Activated naive CD8-positive, alpha-beta T cell (primary cell): Measurements from ENCODE around the gene CCDC3.
"Not testable (repeated sequence)": the region's sequence is repeated elsewhere in the genome, so short reads cannot be mapped to it uniquely, and the experiment has no call there.

Experiments
- H3K27ac Mint-ChIP-seq: one replicate; pipeline ENCODE4 v1.8.0; 2021; ENCODE audit warnings: mixed read lengths
- H3K27me3 Mint-ChIP-seq: one replicate; pipeline ENCODE4 v1.8.0; 2021; ENCODE audit warnings: mixed read lengths
- H3K36me3 Mint-ChIP-seq: one replicate; pipeline ENCODE4 v1.8.0; 2021; ENCODE audit warnings: mixed read lengths
- H3K4me1 Mint-ChIP-seq: one replicate; pipeline ENCODE4 v1.8.0; 2021; ENCODE audit warnings: low read depth, mixed read lengths
- H3K4me3 Mint-ChIP-seq: one replicate; pipeline ENCODE4 v1.8.0; 2021; ENCODE audit warnings: mild to moderate bottlenecking, mixed read lengths
- H3K9me3 Mint-ChIP-seq: one replicate; pipeline ENCODE4 v1.8.0; 2021; ENCODE audit warnings: low read depth, mixed read lengths

CCDC3 gene

DNA sequence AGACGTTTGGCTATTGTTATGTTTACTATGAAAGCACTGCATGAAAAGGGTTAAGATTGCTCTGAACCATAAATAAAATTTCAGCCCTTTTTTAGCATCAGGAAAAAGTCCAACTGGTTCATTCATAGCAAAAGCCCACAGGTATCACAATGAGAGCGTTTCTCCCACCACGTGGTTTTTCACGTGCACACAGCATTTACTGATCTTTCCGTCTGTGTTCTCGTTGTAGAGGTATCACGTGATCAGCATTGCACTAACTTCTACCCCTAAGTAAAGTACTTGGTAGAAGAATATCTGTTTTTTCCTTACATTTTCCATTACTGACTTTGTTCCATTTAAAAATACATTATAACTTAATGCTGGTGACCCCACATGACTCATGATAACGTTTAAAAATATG is 17.8 kb upstream of the CCDC3 start:
- peaks cover under 1% of the 10 kb centered on the region for H3K36me3 Mint-ChIP-seq
- H3K27me3 Mint-ChIP-seq = peaks cover 9% of the 10 kb centered on the region
- no peak overlapping the region for H3K27ac Mint-ChIP-seq
- H3K9me3 Mint-ChIP-seq = peaks cover 14% of the 10 kb centered on the region
- no peak overlapping the region for H3K4me3 Mint-ChIP-seq
- H3K4me1 Mint-ChIP-seq = no peaks in the 10 kb centered on the region

DNA sequence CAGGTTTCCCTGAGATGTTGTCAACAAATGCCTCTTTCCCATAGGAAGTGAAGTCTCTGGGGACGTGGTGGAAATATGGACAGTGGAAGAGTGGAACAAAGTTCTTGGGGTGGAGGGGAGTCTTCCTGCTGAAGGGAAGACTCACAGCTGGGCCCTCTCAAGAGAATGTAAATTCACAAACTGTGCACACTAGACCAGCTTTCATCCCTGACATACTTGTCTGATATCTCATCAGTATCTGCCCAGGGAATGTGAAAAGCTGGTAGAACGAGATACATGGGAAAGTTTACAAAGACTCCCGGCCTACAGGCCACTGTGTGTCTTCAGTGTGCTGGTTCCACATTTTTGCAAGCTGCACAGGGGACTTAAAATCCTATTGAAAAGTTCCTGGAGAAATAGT is 16.7 kb upstream of the CCDC3 start:
- Mint-ChIP-seq H3K9me3 (peaks cover 12% of the 10 kb centered on the region), H3K4me3 (no peak overlapping the region), H3K27ac (no peak overlapping the region), H3K4me1 (no peaks in the 10 kb centered on the region), H3K36me3 (no peaks in the 10 kb centered on the region), H3K27me3 (peaks cover 9% of the 10 kb centered on the region)

GRCh38 chr10:13016886-13017285 is 15.4 kb upstream of the CCDC3 start:
- Mint-ChIP-seq H3K36me3 (no peaks in the 10 kb centered on the region), H3K27ac (no peak overlapping the region), H3K9me3 (peaks cover 12% of the 10 kb centered on the region)

GRCh38 chr10:13016426-13016825 is 14.9 kb upstream of the CCDC3 start:
- H3K9me3 Mint-ChIP-seq = peaks cover 10% of the 10 kb centered on the region
- H3K4me1 Mint-ChIP-seq = no peaks in the 10 kb centered on the region
- H3K27ac Mint-ChIP-seq = no peak overlapping the region
- no peak overlapping the region for H3K4me3 Mint-ChIP-seq
- peaks cover 10% of the 10 kb centered on the region for H3K27me3 Mint-ChIP-seq
- H3K36me3 Mint-ChIP-seq = no peaks in the 10 kb centered on the region

More at GRCh38 chr10:13016886-13017285, 15.4 kb upstream of the CCDC3 start:
- H3K27me3 Mint-ChIP-seq = peaks cover 10% of the 10 kb centered on the region
- H3K4me1 Mint-ChIP-seq = no peaks in the 10 kb centered on the region
- H3K4me3 Mint-ChIP-seq = no peak overlapping the region

GRCh38 chr10:13006037-13006436 is 4.5 kb upstream of the CCDC3 start:
- H3K27ac Mint-ChIP-seq = no peak overlapping the region
- peaks cover 37% of the 10 kb centered on the region for H3K27me3 Mint-ChIP-seq
- H3K4me3 Mint-ChIP-seq = no peak overlapping the region
- H3K9me3 Mint-ChIP-seq = no peaks in the 10 kb centered on the region
- peaks cover 4% of the 10 kb centered on the region for H3K4me1 Mint-ChIP-seq
- H3K36me3 Mint-ChIP-seq = no peaks in the 10 kb centered on the region

GRCh38 chr10:13003759-13004158 is 2.2 kb upstream of the CCDC3 start:
- Mint-ChIP-seq H3K27ac (no peak overlapping the region), H3K27me3 (peaks cover 46% of the 10 kb centered on the region), H3K36me3 (no peaks in the 10 kb centered on the region), H3K4me1 (peaks cover 13% of the 10 kb centered on the region), H3K4me3 (no peak overlapping the region), H3K9me3 (no peaks in the 10 kb centered on the region)

DNA sequence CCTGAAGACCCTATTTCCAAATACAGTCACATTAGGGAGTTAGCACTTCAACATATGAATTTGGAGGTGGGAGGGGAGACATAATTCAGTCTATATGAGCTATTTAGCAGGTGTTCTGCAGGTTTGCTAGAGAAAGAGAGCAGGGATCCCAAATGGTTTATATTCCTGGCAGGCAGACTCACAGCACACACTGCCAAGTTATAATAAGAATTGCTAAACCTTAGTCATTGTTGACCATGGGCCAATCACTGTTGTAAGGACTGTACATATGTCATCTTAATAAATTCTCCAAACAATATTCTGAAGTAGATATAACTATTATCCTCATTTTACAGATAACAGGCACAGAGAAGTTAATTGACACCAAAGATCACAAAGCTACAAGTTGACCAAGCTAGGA is 1.5 kb upstream of the CCDC3 start:
- H3K36me3 Mint-ChIP-seq = no peaks in the 10 kb centered on the region
- H3K4me3 Mint-ChIP-seq = no peak overlapping the region
- no peak overlapping the region for H3K27ac Mint-ChIP-seq
- no peaks in the 10 kb centered on the region for H3K9me3 Mint-ChIP-seq
- H3K4me1 Mint-ChIP-seq = peaks cover 13% of the 10 kb centered on the region
- H3K27me3 Mint-ChIP-seq = peaks cover 44% of the 10 kb centered on the region

- H3K4me3 Mint-ChIP-seq = peak overlapping the region; percentile 30
- H3K36me3 Mint-ChIP-seq = no peaks in the 10 kb centered on the region
- peaks cover 13% of the 10 kb centered on the region for H3K4me1 Mint-ChIP-seq
- no peaks in the 10 kb centered on the region for H3K9me3 Mint-ChIP-seq
- H3K27me3 Mint-ChIP-seq = peaks cover 45% of the 10 kb centered on the region
- no peak overlapping the region for H3K27ac Mint-ChIP-seq
Measured at GRCh38 chr10:13001887-13002212, 337 bp upstream of the CCDC3 start.

DNA sequence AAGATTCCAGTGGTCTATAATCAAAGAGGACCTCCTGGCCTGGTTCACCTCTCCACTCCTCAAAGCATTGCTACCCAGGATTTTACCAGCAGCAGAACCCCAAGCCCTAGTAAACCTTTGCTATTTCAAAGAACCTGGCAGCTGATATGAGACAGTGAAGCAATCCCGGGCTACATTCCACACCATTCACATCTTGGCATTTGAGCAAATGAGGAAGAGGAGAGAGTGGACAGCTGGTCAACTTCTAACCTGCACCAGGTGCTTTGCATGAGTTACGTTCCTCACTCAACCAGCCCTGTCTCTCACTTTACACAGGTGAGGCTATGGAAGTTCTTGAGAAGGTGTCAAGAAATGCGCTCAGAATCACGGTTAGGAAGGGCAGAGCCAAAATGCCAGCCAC is 1.1 kb downstream of the CCDC3 start:
- Mint-ChIP-seq H3K4me3 (peak overlapping the region; percentile 38), H3K4me1 (peaks cover 13% of the 10 kb centered on the region), H3K36me3 (no peaks in the 10 kb centered on the region), H3K27ac (no peak overlapping the region), H3K27me3 (peaks cover 40% of the 10 kb centered on the region), H3K9me3 (no peaks in the 10 kb centered on the region)

GRCh38 chr10:12999849-13000248 is 1.7 kb downstream of the CCDC3 start:
- Mint-ChIP-seq H3K4me1 (peaks cover 13% of the 10 kb centered on the region), H3K4me3 (no peak overlapping the region), H3K36me3 (no peaks in the 10 kb centered on the region), H3K27me3 (peaks cover 39% of the 10 kb centered on the region), H3K27ac (no peak overlapping the region), H3K9me3 (no peaks in the 10 kb centered on the region)

DNA sequence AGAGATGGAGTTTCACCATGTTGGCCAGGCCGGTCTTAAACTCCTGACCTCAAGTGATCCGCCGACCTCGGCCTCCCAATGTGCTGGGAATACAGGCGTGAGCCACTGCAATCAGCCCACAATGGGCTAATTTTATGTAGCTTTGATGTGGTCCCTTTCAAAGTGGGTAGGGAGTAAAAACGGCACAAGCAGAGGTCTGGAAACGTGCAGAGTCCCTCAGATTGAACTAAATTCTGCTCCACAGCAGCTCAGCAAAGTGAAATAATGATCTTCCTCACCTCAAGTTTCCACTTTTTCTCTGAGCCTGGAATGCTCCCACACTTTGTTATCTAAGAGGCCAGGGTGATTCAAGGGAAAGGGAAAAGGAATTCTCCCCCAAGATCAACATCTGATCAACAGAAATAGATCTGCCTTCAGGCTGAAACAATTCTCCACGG is 6.1 kb downstream of the CCDC3 start:
- Mint-ChIP-seq H3K27ac (no peak overlapping the region), H3K9me3 (no peaks in the 10 kb centered on the region), H3K36me3 (no peaks in the 10 kb centered on the region), H3K4me3 (no peak overlapping the region), H3K4me1 (peaks cover 4% of the 10 kb centered on the region), H3K27me3 (peaks cover 26% of the 10 kb centered on the region)

GRCh38 chr10:12993595-12993994 is 7.9 kb downstream of the CCDC3 start:
- Mint-ChIP-seq H3K4me3 (no peak overlapping the region), H3K27me3 (peaks cover 21% of the 10 kb centered on the region), H3K36me3 (no peaks in the 10 kb centered on the region), H3K27ac (no peak overlapping the region), H3K9me3 (no peaks in the 10 kb centered on the region), H3K4me1 (no peaks in the 10 kb centered on the region)

GRCh38 chr10:12985347-12985746 is 16.2 kb downstream of the CCDC3 start:
- no peaks in the 10 kb centered on the region for H3K4me1 Mint-ChIP-seq
- peaks cover 5% of the 10 kb centered on the region for H3K9me3 Mint-ChIP-seq
- H3K36me3 Mint-ChIP-seq = no peaks in the 10 kb centered on the region
- H3K27ac Mint-ChIP-seq = no peak overlapping the region
- H3K27me3 Mint-ChIP-seq = peaks cover 6% of the 10 kb centered on the region
- no peak overlapping the region for H3K4me3 Mint-ChIP-seq

DNA sequence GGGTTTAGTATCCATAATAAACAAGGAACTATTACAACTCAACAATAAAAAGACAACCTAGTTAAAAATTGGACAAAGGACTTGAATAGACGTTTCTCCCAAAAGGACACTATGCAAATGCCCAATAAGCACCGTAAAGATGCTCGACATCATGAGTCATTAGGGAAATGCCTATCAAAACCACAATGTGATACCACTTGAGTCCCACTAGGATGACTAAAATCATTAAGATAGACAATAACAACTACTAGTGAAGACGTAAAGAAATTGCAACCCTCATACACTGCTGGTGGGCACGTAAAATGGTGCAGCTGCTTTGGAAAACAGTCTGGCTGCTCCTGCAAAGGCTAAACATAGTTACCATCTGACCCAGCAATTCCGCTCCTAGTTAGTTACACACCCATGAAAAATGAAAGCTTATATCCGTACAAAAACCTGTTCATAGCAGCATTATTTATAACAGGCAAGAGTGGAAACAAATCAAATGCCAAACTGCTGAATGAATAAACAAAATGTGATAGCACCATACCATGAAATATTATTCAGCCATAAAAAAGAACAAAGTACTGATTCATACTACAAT is 17.3 kb downstream of the CCDC3 start:
- H3K4me3 Mint-ChIP-seq = no peak overlapping the region
- H3K36me3 Mint-ChIP-seq = no peaks in the 10 kb centered on the region
- peaks cover 5% of the 10 kb centered on the region for H3K9me3 Mint-ChIP-seq
- peaks cover 9% of the 10 kb centered on the region for H3K27me3 Mint-ChIP-seq
- no peak overlapping the region for H3K27ac Mint-ChIP-seq
- no peaks in the 10 kb centered on the region for H3K4me1 Mint-ChIP-seq

DNA sequence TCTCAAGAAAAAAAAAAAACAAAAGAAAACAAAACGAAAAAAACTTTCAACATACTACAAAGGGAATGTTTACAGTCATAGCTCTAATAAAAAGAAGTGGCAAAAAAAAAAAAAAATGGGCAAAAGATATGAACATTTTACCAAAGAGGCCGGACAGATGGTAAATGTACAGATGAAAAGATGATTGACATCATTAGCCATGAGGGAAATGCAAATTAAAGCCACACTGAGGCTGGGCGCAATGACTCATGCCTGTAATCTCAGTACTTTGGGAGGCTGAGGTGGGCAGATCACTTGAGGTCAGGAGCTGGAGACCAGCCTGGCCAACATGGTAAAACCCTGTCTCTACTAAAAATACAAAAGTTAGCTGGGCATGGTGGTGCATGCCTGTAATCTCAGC is 17.9 kb downstream of the CCDC3 start:
- not testable (repeated sequence) for H3K36me3 Mint-ChIP-seq, H3K4me1 Mint-ChIP-seq, H3K4me3 Mint-ChIP-seq, H3K27ac Mint-ChIP-seq, H3K9me3 Mint-ChIP-seq
- peaks cover 11% of the 10 kb centered on the region for H3K27me3 Mint-ChIP-seq

DNA sequence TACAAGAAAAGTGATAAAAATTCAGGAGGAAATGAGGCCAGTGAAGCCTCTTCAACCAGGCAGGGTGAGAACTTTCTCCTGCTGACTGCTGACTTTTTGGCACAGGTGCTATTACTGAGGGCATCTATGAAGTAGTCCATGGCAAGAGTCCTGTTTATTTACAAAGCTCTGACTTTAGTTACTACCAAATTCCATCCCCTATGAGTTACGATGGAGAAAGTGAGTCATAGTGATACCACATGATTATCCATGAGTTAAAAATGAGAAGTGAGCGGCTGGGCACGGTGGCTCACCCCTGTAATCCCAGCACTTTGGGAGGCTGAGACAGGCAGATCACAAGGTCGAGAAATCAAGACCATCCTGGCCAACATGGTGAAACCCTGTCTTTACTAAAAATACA is 19.9 kb downstream of the CCDC3 start:
- H3K4me1 Mint-ChIP-seq = no peaks in the 10 kb centered on the region
- no peaks in the 10 kb centered on the region for H3K36me3 Mint-ChIP-seq
- H3K27ac Mint-ChIP-seq = no peak overlapping the region
- no peak overlapping the region for H3K4me3 Mint-ChIP-seq
- peaks cover 12% of the 10 kb centered on the region for H3K27me3 Mint-ChIP-seq
- H3K9me3 Mint-ChIP-seq = peaks cover 5% of the 10 kb centered on the region
